GM19455 (cell line): ENCODE measurements around the gene GET4.
A peak's percentile ranks its signal among the peaks of the same experiment; 100 is the strongest.

ENCODE experiments used
- ATAC-seq: cut with Tn5 transposase; IDR thresholded peaks from one replicate; pipeline ENCODE4 v1.9.1; 2021; ENCODE audit not compliant: unreplicated experiment

The GET4 gene

GRCh38 chr7:876077-876971 is at the start of gene GET4:
TSS of gene GET4 (plus strand) at chr7:876554. CDS start at chr7:876646, 92 bp downstream.
- ATAC-seq = peak; percentile 76

GRCh38 chr7:828793-829561 is 47.4 kb upstream of the GET4 start:
- no peak for ATAC-seq

GRCh38 chr7:830069-830468 is 46.3 kb upstream of the GET4 start:
- no peak for ATAC-seq

- ATAC-seq = peak; percentile 75
Observed at GRCh38 chr7:831596-832166, 44.7 kb upstream of the GET4 start.

GRCh38 chr7:832167-832967 is 44.0 kb upstream of the GET4 start, which contains the start of gene SUN1:
TSS of gene SUN1 (plus strand) at chr7:832476. CDS start at chr7:832525, 49 bp downstream.
- peak; percentile 39 for ATAC-seq

- ATAC-seq = no peak
Observed at GRCh38 chr7:832968-833424, 43.4 kb upstream of the GET4 start.

- no peak for ATAC-seq
Observed at GRCh38 chr7:833601-834258, 42.6 kb upstream of the GET4 start.

GRCh38 chr7:834277-834676 is 42.1 kb upstream of the GET4 start:
- ATAC-seq = no peak

GRCh38 chr7:835021-835420 is 41.3 kb upstream of the GET4 start:
- ATAC-seq = no peak

- ATAC-seq = no peak
Observed at GRCh38 chr7:835485-836401, 40.6 kb upstream of the GET4 start.

- ATAC-seq = no peak
Observed at GRCh38 chr7:836429-836828, 39.9 kb upstream of the GET4 start.

GRCh38 chr7:837001-837400 is 39.4 kb upstream of the GET4 start:
- no peak for ATAC-seq

GRCh38 chr7:840001-840600 is 36.3 kb upstream of the GET4 start:
- ATAC-seq = no peak

GRCh38 chr7:841943-842342 is 34.4 kb upstream of the GET4 start:
- no peak for ATAC-seq

- no peak for ATAC-seq
Observed at GRCh38 chr7:842431-843031, 33.8 kb upstream of the GET4 start.

- ATAC-seq = no peak
Observed at GRCh38 chr7:843230-843629, 33.1 kb upstream of the GET4 start.

- no peak for ATAC-seq
Observed at GRCh38 chr7:844043-844442, 32.3 kb upstream of the GET4 start.

- no peak for ATAC-seq
Observed at GRCh38 chr7:844514-844913, 31.8 kb upstream of the GET4 start.
